WTC11 (cell line): ENCODE measurements around the gene SLC25A48. TPM values are rescaled to one million over a fixed set of nuclear protein-coding genes. Genes with fewer than 3 reads are reported as not detected.

Experiments
- ATAC-seq: fragments of 200-7000 bp; cut with Tn5 transposase; 2 replicates; pipeline ENCODE4 v1.10.0; 2021; ENCODE audit warnings: mild to moderate bottlenecking, moderate library complexity
- CTCF ChIA-PET: fragments of 300-600 bp; sonication (Branson Sonifier 250); formaldehyde crosslinking; loops from one replicate; lab custom pipeline; 2021; ENCODE audit warnings: antibody characterized with exemption; lab: Charles Lee
- POLR2A ChIA-PET: fragments of 350-600 bp; sonication (Branson Sonifier 250); formaldehyde crosslinking; loops from one replicate; lab custom pipeline; 2021; ENCODE audit warnings: antibody characterized with exemption; lab: Charles Lee
- DNase-seq: peaks from one replicate; pipeline ENCODE4 v3.0.0; 2021; ENCODE audit warnings: low spot score
- H3K27ac Mint-ChIP-seq: 2 replicates; pipeline ENCODE4 v1.8.0; 2021; ENCODE audit warnings: mixed read lengths
- H3K27me3 Mint-ChIP-seq: 2 replicates; pipeline ENCODE4 v1.8.0; 2021; ENCODE audit warnings: low read depth, mild to moderate bottlenecking, moderate library complexity, mixed read lengths
- H3K36me3 Mint-ChIP-seq: 2 replicates; pipeline ENCODE4 v1.8.0; 2021; ENCODE audit warnings: mixed read lengths
- H3K4me1 Mint-ChIP-seq: 2 replicates; pipeline ENCODE4 v1.8.0; 2022; ENCODE audit warnings: mixed read lengths
- H3K4me3 Mint-ChIP-seq: 2 replicates; pipeline ENCODE4 v1.8.0; 2021; ENCODE audit warnings: mild to moderate bottlenecking, moderate library complexity, mixed read lengths
- H3K9me3 Mint-ChIP-seq: 2 replicates; pipeline ENCODE4 v1.8.0; 2021; ENCODE audit warnings: mixed read lengths
- CBFB ChIP-seq: sonication (generic); formaldehyde crosslinking; IDR thresholded peaks from 2 replicates; pipeline ENCODE4 v1.8.1; 2022; ENCODE audit warnings: mild to moderate bottlenecking, low read depth, missing genetic modification reagents
- EMX1 ChIP-seq: fragments of 250-450 bp; sonication (Bioruptor Pico); IDR thresholded peaks from 2 replicates; pipeline ENCODE4 v1.8.0; 2021; ENCODE audit warnings: mild to moderate bottlenecking
- FOXJ3 ChIP-seq: sonication (generic); formaldehyde crosslinking; IDR thresholded peaks from 2 replicates; pipeline ENCODE4 v1.9.0; 2021; ENCODE audit warnings: missing genetic modification reagents, mild to moderate bottlenecking, borderline replicate concordance
- FOXK1 ChIP-seq: sonication (generic); formaldehyde crosslinking; IDR thresholded peaks from 2 replicates; pipeline ENCODE4 v1.8.0; 2022; ENCODE audit warnings: mild to moderate bottlenecking, moderate library complexity, missing genetic modification reagents
- GABPB1 ChIP-seq: sonication (generic); formaldehyde crosslinking; IDR thresholded peaks from 2 replicates; pipeline ENCODE4 v1.8.1; 2023; ENCODE audit warnings: mild to moderate bottlenecking, missing genetic modification reagents
- JUN ChIP-seq: sonication (generic); formaldehyde crosslinking; IDR thresholded peaks from 2 replicates; pipeline ENCODE4 v1.8.0; 2023; ENCODE audit warnings: mild to moderate bottlenecking, missing genetic modification reagents
- NFATC4 ChIP-seq: fragments of 250-450 bp; sonication (Bioruptor Pico); IDR thresholded peaks from 2 replicates; pipeline ENCODE4 v1.9.0; 2021; ENCODE audit warnings: mild to moderate bottlenecking
- NFE2L1 ChIP-seq: sonication (generic); formaldehyde crosslinking; IDR thresholded peaks from 2 replicates; pipeline ENCODE4 v1.8.1; 2023; ENCODE audit warnings: missing genetic modification reagents
- SMAD3 ChIP-seq: sonication (generic); formaldehyde crosslinking; IDR thresholded peaks from 2 replicates; pipeline ENCODE4 v1.8.0; 2022; ENCODE audit warnings: missing genetic modification reagents, mild to moderate bottlenecking, borderline replicate concordance
- ZBTB21 ChIP-seq: sonication (generic); formaldehyde crosslinking; IDR thresholded peaks from 2 replicates; pipeline ENCODE4 v1.8.1; 2023; ENCODE audit warnings: mild to moderate bottlenecking, missing genetic modification reagents, borderline replicate concordance
- total RNA-seq: library from RNA; stranded (reverse); gene quantifications from 3 replicates; pipeline ENCODE4 v1.2.3, GENCODE V29; 2021
- TF ChIP-seq, protein P1 (sequence below): fragments of 250-450 bp; sonication (Bioruptor Pico); IDR thresholded peaks from 2 replicates; pipeline ENCODE4 v1.9.0; 2021; ENCODE audit warnings: mild to moderate bottlenecking
- TF ChIP-seq, protein P2 (sequence below): sonication (generic); formaldehyde crosslinking; IDR thresholded peaks from 2 replicates; pipeline ENCODE4 v1.8.1; 2023; ENCODE audit warnings: mild to moderate bottlenecking, missing genetic modification reagents, borderline replicate concordance
- TF ChIP-seq, protein P3 (sequence below): sonication (generic); formaldehyde crosslinking; IDR thresholded peaks from 2 replicates; pipeline ENCODE4 v1.8.1; 2023; ENCODE audit warnings: mild to moderate bottlenecking, moderate library complexity, missing genetic modification reagents
- TF ChIP-seq, protein P4 (sequence below): fragments of 250-450 bp; sonication (Bioruptor Pico); IDR thresholded peaks from 2 replicates; pipeline ENCODE4 v1.9.0; 2021; ENCODE audit warnings: mild to moderate bottlenecking, borderline replicate concordance
- TF ChIP-seq, protein P5 (sequence below): sonication (generic); formaldehyde crosslinking; conservative IDR thresholded peaks from 2 replicates; pipeline ENCODE4 v1.8.1; 2023; ENCODE audit warnings: mild to moderate bottlenecking, low read depth, missing genetic modification reagents, moderate library complexity
- TF ChIP-seq, protein P6 (sequence below): fragments of 250-450 bp; sonication (Bioruptor Pico); IDR thresholded peaks from 2 replicates; pipeline ENCODE4 v2.1.2; 2022; ENCODE audit warnings: mild to moderate bottlenecking, moderate library complexity
- TF ChIP-seq, protein P7 (sequence below): fragments of 250-450 bp; sonication (Bioruptor Pico); IDR thresholded peaks from 2 replicates; pipeline ENCODE4 v1.8.0; 2021; ENCODE audit warnings: mild to moderate bottlenecking
- TF ChIP-seq, protein P8 (sequence below): sonication (generic); formaldehyde crosslinking; IDR thresholded peaks from 2 replicates; pipeline ENCODE4 v1.8.0; 2022; ENCODE audit warnings: mild to moderate bottlenecking, missing genetic modification reagents

The SLC25A48 gene
- total RNA-seq, 1 experiment from 2014 or later: 1.1 TPM

DNA sequence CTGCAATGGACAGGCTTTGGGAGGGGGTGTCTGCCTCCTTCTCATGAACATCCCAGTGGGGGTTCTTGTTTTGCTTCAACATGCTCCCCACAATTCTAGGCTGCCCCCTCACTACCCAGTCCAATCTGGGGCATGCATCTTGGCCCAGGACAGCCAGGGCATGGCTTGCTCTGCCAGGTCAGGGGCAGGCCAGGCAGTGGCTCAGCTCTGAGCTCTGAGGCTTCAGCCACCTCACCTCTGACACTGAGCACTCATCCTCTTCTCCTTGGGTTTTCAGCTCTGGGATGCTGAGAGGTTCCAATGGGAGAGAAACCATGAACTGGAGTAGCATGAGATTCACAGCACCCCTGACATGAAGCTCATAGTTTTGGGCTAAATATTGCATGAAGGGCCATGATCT is 11.8 kb downstream of the SLC25A48 start:
- ChIA-PET CTCF (interaction anchor here (1.1 kb wide), 1 partner anchor 16 kb away, joined by 4 read pairs; no protein-coding TSS in a partner anchor), POLR2A (no interaction called here)
- no peak overlapping the region for H3K27ac Mint-ChIP-seq
- no peaks in the 10 kb centered on the region; the same call in 1 of the 2 replicates for H3K27me3 Mint-ChIP-seq
- no peak for DNase-seq
- H3K4me1 Mint-ChIP-seq: no peaks in the 10 kb centered on the region
- H3K36me3 Mint-ChIP-seq: no peaks in the 10 kb centered on the region
- H3K4me3 Mint-ChIP-seq: no peak overlapping the region
- ATAC-seq: no peak
- H3K9me3 Mint-ChIP-seq: no peaks in the 10 kb centered on the region
- no peak for TF ChIP-seq CBFB (CRISPR knock-in tag)
- TF ChIP-seq, protein P1, sequence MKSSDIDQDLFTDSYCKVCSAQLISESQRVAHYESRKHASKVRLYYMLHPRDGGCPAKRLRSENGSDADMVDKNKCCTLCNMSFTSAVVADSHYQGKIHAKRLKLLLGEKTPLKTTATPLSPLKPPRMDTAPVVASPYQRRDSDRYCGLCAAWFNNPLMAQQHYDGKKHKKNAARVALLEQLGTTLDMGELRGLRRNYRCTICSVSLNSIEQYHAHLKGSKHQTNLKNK (CRISPR knock-in tag): no peak
- TF ChIP-seq ZBTB21 (CRISPR knock-in tag): no peak
- TF ChIP-seq, protein P2, sequence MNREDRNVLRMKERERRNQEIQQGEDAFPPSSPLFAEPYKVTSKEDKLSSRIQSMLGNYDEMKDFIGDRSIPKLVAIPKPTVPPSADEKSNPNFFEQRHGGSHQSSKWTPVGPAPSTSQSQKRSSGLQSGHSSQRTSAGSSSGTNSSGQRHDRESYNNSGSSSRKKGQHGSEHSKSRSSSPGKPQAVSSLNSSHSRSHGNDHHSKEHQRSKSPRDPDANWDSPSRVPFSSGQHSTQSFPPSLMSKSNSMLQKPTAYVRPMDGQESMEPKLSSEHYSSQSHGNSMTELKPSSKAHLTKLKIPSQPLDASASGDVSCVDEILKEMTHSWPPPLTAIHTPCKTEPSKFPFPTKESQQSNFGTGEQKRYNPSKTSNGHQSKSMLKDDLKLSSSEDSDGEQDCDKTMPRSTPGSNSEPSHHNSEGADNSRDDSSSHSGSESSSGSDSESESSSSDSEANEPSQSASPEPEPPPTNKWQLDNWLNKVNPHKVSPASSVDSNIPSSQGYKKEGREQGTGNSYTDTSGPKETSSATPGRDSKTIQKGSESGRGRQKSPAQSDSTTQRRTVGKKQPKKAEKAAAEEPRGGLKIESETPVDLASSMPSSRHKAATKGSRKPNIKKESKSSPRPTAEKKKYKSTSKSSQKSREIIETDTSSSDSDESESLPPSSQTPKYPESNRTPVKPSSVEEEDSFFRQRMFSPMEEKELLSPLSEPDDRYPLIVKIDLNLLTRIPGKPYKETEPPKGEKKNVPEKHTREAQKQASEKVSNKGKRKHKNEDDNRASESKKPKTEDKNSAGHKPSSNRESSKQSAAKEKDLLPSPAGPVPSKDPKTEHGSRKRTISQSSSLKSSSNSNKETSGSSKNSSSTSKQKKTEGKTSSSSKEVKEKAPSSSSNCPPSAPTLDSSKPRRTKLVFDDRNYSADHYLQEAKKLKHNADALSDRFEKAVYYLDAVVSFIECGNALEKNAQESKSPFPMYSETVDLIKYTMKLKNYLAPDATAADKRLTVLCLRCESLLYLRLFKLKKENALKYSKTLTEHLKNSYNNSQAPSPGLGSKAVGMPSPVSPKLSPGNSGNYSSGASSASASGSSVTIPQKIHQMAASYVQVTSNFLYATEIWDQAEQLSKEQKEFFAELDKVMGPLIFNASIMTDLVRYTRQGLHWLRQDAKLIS (CRISPR knock-in tag): no peak
- no peak for TF ChIP-seq GABPB1 (CRISPR knock-in tag)
- TF ChIP-seq, protein P3, sequence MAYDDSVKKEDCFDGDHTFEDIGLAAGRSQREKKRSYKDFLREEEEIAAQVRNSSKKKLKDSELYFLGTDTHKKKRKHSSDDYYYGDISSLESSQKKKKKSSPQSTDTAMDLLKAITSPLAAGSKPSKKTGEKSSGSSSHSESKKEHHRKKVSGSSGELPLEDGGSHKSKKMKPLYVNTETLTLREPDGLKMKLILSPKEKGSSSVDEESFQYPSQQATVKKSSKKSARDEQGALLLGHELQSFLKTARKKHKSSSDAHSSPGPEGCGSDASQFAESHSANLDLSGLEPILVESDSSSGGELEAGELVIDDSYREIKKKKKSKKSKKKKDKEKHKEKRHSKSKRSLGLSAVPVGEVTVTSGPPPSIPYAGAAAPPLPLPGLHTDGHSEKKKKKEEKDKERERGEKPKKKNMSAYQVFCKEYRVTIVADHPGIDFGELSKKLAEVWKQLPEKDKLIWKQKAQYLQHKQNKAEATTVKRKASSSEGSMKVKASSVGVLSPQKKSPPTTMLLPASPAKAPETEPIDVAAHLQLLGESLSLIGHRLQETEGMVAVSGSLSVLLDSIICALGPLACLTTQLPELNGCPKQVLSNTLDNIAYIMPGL: no peak
- no peak for TF ChIP-seq FOXJ3
- no peak for TF ChIP-seq EMX1 (CRISPR knock-in tag)
- TF ChIP-seq, protein P4, sequence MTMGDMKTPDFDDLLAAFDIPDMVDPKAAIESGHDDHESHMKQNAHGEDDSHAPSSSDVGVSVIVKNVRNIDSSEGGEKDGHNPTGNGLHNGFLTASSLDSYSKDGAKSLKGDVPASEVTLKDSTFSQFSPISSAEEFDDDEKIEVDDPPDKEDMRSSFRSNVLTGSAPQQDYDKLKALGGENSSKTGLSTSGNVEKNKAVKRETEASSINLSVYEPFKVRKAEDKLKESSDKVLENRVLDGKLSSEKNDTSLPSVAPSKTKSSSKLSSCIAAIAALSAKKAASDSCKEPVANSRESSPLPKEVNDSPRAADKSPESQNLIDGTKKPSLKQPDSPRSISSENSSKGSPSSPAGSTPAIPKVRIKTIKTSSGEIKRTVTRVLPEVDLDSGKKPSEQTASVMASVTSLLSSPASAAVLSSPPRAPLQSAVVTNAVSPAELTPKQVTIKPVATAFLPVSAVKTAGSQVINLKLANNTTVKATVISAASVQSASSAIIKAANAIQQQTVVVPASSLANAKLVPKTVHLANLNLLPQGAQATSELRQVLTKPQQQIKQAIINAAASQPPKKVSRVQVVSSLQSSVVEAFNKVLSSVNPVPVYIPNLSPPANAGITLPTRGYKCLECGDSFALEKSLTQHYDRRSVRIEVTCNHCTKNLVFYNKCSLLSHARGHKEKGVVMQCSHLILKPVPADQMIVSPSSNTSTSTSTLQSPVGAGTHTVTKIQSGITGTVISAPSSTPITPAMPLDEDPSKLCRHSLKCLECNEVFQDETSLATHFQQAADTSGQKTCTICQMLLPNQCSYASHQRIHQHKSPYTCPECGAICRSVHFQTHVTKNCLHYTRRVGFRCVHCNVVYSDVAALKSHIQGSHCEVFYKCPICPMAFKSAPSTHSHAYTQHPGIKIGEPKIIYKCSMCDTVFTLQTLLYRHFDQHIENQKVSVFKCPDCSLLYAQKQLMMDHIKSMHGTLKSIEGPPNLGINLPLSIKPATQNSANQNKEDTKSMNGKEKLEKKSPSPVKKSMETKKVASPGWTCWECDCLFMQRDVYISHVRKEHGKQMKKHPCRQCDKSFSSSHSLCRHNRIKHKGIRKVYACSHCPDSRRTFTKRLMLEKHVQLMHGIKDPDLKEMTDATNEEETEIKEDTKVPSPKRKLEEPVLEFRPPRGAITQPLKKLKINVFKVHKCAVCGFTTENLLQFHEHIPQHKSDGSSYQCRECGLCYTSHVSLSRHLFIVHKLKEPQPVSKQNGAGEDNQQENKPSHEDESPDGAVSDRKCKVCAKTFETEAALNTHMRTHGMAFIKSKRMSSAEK: no peak
- TF ChIP-seq, protein P5, sequence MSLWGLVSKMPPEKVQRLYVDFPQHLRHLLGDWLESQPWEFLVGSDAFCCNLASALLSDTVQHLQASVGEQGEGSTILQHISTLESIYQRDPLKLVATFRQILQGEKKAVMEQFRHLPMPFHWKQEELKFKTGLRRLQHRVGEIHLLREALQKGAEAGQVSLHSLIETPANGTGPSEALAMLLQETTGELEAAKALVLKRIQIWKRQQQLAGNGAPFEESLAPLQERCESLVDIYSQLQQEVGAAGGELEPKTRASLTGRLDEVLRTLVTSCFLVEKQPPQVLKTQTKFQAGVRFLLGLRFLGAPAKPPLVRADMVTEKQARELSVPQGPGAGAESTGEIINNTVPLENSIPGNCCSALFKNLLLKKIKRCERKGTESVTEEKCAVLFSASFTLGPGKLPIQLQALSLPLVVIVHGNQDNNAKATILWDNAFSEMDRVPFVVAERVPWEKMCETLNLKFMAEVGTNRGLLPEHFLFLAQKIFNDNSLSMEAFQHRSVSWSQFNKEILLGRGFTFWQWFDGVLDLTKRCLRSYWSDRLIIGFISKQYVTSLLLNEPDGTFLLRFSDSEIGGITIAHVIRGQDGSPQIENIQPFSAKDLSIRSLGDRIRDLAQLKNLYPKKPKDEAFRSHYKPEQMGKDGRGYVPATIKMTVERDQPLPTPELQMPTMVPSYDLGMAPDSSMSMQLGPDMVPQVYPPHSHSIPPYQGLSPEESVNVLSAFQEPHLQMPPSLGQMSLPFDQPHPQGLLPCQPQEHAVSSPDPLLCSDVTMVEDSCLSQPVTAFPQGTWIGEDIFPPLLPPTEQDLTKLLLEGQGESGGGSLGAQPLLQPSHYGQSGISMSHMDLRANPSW: no peak
- TF ChIP-seq FOXK1 (CRISPR knock-in tag): no peak
- TF ChIP-seq, protein P6, sequence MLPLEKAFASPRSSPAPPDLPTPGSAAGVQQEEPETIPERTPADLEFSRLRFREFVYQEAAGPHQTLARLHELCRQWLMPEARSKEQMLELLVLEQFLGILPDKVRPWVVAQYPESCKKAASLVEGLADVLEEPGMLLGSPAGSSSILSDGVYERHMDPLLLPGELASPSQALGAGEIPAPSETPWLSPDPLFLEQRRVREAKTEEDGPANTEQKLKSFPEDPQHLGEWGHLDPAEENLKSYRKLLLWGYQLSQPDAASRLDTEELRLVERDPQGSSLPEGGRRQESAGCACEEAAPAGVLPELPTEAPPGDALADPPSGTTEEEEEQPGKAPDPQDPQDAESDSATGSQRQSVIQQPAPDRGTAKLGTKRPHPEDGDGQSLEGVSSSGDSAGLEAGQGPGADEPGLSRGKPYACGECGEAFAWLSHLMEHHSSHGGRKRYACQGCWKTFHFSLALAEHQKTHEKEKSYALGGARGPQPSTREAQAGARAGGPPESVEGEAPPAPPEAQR (CRISPR knock-in tag): no peak
- no peak for TF ChIP-seq JUN (CRISPR knock-in tag)
- no peak for TF ChIP-seq NFE2L1
- TF ChIP-seq, protein P7, sequence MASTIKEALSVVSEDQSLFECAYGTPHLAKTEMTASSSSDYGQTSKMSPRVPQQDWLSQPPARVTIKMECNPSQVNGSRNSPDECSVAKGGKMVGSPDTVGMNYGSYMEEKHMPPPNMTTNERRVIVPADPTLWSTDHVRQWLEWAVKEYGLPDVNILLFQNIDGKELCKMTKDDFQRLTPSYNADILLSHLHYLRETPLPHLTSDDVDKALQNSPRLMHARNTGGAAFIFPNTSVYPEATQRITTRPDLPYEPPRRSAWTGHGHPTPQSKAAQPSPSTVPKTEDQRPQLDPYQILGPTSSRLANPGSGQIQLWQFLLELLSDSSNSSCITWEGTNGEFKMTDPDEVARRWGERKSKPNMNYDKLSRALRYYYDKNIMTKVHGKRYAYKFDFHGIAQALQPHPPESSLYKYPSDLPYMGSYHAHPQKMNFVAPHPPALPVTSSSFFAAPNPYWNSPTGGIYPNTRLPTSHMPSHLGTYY (CRISPR knock-in tag): no peak
- TF ChIP-seq, protein P8, sequence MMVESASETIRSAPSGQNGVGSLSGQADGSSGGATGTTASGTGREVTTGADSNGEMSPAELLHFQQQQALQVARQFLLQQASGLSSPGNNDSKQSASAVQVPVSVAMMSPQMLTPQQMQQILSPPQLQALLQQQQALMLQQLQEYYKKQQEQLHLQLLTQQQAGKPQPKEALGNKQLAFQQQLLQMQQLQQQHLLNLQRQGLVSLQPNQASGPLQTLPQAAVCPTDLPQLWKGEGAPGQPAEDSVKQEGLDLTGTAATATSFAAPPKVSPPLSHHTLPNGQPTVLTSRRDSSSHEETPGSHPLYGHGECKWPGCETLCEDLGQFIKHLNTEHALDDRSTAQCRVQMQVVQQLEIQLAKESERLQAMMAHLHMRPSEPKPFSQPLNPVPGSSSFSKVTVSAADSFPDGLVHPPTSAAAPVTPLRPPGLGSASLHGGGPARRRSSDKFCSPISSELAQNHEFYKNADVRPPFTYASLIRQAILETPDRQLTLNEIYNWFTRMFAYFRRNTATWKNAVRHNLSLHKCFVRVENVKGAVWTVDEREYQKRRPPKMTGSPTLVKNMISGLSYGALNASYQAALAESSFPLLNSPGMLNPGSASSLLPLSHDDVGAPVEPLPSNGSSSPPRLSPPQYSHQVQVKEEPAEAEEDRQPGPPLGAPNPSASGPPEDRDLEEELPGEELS (CRISPR knock-in tag): no peak
- no peak for TF ChIP-seq NFATC4 (CRISPR knock-in tag)
- TF ChIP-seq SMAD3: no peak
